Peyer's patch (tissue), 4 donors: ENCODE data around the gene HNF4A.

Source experiments
- POLR2A ChIP-seq, 2 donors: fragments of 450-650 bp; IDR thresholded peaks; one replicate each; pipeline ENCODE4 v1.5.1; 2017; ENCODE audit warnings: antibody characterized with exemption in 2 of 2, mild to moderate bottlenecking in 2 of 2, moderate library complexity in 2 of 2
- TF ChIP-seq, protein P1 (sequence below), 6 experiments: fragments of 450-650 bp in 4 of 6; fragments of 200-600 bp in 2 of 6; sonication (generic) in 1 of 6; IDR thresholded peaks; one replicate each; pipeline ENCODE4 v1.5.1; 2017 to 2019; ENCODE audit warnings: antibody characterized with exemption in 6 of 6, mild to moderate bottlenecking in 3 of 6, moderate library complexity in 1 of 6

DNA sequence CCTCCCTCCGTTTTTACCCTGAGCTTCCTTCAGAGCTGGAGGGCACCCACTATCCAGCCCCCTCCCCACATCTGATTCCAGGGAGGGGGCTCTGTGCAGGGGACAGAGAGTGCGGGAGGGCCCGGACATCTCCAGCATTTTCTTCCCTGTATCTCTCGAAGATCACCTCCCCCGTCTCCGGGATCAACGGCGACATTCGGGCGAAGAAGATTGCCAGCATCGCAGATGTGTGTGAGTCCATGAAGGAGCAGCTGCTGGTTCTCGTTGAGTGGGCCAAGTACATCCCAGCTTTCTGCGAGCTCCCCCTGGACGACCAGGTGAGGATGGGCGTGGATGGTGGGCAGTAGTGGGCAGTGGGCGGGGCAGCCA lies 58.8 kb downstream of the HNF4A start:
- TF ChIP-seq, protein P1, sequence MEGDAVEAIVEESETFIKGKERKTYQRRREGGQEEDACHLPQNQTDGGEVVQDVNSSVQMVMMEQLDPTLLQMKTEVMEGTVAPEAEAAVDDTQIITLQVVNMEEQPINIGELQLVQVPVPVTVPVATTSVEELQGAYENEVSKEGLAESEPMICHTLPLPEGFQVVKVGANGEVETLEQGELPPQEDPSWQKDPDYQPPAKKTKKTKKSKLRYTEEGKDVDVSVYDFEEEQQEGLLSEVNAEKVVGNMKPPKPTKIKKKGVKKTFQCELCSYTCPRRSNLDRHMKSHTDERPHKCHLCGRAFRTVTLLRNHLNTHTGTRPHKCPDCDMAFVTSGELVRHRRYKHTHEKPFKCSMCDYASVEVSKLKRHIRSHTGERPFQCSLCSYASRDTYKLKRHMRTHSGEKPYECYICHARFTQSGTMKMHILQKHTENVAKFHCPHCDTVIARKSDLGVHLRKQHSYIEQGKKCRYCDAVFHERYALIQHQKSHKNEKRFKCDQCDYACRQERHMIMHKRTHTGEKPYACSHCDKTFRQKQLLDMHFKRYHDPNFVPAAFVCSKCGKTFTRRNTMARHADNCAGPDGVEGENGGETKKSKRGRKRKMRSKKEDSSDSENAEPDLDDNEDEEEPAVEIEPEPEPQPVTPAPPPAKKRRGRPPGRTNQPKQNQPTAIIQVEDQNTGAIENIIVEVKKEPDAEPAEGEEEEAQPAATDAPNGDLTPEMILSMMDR (IDR thresholded peaks at IDR 0.05): no peak
- no peak for TF ChIP-seq POLR2A (IDR thresholded peaks at IDR 0.05)
